Dedifferentiated amniotic fluid mesenchymal stem cell (primary cell): ENCODE measurements around the gene TMC1.

Source experiments
- DNase-seq: peaks from one replicate; pipeline ENCODE4 v3.0.0-alpha.2; 2016; ENCODE audit errors: extremely low spot score

TMC1 gene

DNA sequence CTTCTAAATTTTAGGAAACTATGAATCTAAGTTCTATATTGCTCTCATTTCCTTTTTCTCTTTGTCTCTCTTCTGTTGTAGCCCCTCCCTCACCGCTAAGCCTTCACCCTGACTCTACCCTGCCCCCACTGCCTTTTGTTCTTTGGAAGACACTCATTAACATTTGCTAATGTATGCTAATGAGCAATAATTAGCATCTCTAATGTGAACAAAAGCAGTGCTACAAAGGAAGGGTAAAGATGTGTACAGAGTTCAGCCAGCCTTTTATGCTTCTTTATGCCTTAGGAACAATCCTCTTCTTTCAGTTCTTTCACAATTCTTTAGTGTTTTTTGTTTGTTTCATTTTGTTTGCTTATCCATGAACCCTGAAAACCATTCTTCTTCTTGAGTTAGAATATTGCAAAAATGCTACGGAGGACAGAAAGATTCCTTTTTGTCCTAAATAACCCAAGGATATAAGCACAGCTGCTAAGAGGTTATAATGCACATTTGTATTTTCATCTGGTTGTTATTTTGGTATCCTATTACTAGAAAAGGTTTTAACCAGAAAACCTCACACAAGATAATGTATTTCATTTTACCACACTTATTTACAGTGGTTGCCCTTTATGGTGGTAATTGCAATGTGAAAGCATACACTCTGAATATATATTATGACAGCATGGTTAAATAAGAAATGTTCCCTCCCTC, 159.3 kb downstream of the TMC1 start:
- no peak for DNase-seq

DNA sequence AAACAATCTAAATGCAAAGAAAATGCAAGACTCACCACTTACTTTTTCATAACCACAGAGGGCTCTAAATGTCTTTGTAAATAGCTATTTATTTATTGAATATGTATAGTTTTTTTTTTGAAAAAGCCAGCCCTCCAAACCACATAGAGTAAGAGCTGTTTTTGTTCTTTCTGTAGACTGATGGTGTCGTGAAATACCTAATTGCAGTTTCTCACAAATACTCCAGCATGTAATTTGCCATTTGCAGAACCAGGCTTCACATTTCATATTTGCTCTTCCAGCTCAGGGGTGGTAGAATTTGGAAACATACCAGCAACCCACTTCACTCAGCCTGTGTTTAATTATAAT, 159.8 kb downstream of the TMC1 start:
- no peak for DNase-seq

DNA sequence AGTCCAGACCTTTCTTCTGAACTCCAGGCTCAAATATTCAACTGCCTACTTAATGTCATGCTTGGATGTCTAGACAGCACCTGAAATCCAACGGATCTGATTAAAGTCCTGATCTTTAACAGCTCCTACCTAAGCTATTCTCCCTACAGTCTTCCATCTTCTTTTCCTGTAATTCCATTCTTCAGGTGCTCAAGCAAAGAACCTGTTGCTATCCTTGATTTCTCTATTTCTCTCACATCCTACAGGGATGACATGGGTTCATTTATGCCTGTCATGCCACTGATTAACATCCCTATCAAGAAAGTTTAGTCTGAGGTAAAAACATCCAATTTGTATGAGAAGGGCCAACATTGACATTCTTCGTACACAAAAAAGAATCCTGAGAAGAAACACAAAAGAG, 163.2 kb downstream of the TMC1 start:
- DNase-seq: no peak

DNA sequence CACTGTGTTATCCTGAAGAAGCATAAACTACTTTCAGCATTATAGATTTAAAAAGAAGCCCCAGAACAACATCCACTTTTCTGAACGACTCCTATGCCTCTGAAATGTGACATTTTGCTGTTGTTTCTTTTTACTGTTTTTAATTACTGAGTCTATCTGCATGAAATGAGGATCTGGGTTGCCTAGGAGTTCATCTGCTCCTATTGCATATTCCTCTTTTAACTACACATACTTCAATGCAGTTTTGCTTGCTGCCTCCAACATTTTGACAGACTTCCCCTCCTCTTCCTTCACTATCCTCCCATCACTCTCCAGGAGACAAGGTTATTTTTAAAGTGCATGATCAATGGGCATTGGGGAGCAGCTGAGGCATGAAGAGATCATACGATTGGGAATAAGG, 164.5 kb downstream of the TMC1 start:
- no peak for DNase-seq

DNA sequence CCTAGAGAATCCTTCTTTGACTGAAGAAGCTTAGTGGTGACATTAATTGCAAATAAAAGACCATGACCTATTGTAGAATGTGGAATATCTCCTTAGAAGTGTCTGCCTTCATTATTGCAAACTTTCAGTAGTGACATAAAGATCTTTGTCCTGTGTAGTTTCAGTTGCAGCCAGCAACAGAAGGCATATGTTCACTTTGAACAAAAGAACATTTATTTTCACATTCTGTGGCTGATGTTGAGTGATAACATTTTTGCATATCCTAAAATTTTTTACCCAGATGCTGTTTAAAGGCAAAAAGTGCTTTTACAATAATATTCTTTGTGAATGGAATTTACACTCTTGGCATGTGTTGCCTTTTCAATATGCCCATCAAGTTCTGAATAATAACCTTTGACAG, 165.9 kb downstream of the TMC1 start:
- DNase-seq: no peak

DNA sequence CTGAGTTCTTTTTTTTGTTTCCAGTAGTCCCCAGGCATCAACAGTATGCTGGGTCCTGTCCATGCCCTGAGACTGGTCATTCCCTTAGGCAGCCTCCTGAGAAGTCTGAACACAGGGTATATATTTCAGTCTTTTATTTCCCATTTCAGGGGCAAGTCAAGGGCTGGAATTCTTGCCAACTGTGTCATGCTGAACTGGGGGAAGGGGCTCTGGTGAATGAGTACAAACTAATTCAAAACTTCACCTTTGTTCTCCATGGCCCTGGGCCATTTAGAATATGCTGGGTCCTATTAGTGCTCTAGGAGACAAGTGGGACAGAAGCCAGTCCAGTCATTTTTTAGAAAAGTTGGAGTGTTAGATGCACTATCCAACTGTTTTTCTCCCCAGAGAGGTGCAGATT, 170.3 kb downstream of the TMC1 start:
- no peak for DNase-seq

DNA sequence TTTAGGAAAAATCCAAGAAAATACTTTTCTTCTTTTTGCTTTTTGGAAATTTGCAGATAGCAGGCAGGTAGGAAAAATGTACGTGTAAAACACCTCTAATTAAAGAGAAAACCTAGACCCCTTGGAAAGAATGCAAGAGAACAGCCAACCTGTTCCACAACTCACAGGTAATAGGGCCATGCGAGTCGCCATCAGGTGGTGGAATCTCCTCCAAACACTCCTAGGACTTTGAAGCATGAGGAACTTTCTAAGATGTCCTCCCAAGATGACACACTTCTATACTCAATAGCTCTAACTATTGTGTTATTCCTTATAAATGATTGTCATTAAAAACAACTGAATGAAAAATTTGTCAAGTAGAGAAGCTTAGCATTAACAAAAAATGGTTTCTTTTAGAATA, 174.0 kb downstream of the TMC1 start:
- DNase-seq: no peak

DNA sequence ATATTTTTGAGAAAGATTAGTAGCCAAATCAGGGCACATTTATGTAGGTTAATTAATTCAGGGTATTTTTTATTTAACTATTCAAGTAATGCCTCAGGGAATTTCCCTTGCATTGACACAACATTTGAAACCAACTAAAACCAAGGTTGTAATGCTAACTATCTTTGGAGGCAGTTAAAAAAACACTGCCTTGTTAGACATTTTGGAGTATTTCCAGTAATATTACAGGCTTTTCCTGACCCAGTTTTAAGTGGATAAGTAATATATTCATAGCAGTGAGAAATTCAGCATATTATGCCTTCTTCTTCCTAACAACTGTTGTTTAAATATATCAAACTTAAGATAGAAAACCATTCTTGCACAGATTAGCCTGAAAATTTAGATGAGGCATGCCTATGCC, 175.1 kb downstream of the TMC1 start:
- DNase-seq: no peak

DNA sequence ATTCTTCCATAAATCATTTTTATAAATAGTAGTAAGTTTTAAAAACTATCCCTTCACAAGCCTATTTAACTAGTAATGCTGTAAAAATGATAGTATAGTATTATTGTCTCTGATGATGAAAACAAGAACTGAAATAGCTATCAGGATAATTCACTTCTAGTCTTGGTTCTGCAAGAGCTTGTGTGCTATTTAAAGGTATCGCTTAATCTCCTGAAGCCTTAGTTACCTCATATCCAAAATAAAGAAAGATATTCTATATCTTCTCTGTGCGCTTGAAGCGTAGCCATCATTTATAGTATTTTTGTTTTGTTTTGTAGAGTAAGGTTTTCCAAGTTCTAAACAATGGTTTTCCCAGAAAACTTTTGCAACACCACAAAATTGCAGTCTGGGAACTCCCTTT, 180.1 kb downstream of the TMC1 start:
- no peak for DNase-seq

DNA sequence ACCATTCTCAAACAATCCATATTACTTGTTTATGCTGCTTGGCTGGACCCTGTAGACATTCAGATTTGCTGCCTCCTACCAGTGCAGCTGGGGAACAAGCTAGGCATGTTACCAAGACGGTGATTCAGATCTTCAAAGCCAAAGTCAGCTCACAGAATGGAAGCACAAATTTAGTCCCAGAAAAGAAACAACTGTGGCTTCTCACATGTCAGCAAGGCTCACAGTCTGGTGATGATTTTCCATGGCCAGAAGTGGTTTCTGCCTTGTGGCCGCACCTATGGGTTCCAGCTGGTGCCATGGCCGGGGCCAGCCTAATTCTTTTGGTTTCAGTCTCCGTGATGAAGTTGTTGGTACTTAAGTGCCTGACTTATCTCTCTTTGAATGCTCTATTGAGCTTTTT, 182.2 kb downstream of the TMC1 start:
- DNase-seq: no peak

DNA sequence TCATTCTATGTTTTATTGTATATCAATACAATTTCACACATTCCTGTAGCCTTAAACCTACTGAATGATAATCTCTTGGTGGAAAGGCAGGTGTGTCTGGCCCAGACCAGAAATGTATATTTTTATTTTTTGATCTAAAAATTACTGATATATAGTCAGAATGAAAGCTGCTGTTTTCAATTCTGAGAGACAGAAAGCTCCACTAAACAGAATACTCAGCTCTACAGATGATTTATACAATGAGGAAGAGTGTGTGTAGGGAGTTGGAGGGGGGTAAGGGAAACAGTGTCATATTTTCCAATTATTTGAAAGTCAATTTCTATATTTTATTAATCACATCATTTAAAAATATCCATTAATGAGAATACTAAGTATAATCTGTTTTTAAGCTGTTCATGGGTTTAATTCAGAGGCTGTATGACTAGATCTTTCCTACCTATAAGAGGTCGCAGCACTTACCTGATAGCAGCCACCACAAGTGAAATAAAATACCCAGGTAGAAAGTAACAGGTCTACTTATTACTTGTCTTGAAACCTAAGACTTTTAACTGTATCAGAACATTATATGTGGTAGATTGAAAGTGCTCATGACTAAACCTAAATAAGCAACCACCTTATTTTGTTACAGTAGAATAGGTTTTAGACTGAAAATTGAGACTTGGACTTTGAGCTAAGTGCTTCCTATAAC, 183.4 kb downstream of the TMC1 start:
- DNase-seq: no peak

DNA sequence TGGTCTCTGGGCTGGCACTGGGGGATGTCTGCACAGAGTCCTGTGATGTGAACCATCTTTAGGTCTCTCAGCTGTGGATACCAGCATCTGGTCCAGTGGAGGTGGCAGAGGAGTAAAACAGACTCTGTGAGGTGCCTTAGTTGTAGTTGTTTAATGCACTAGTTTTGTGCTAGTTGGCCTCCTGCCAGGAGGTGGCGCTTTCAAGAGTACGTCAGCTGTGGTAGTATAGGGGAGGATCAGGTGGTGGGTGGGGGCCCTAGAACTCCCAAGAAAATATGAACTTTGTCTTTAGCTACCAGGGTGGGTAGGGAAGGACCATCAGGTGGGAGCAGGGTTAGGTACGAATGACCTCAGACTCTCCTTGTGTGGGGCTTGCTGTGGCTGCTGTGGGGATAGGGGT, 197.1 kb downstream of the TMC1 start:
- DNase-seq: no peak

DNA sequence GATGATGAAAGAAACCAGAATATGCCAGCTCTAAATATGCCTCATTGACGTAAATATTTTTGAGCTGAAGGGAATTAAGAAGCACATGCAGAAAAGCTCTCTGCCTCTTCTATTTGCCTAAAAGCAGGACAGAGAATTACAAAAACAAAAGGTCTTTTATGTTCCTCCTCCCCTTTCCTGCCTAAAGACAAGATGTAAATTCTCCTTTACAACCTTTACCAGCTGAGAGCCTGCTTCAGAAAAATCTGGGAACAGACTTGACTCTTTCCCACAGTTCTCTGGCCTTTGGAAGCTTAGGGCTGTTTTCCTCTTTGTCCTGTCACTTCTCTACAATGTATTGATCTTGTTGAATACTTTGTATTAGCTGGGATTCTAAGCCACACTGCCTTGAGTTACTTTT, 199.7 kb downstream of the TMC1 start:
- DNase-seq: no peak

DNA sequence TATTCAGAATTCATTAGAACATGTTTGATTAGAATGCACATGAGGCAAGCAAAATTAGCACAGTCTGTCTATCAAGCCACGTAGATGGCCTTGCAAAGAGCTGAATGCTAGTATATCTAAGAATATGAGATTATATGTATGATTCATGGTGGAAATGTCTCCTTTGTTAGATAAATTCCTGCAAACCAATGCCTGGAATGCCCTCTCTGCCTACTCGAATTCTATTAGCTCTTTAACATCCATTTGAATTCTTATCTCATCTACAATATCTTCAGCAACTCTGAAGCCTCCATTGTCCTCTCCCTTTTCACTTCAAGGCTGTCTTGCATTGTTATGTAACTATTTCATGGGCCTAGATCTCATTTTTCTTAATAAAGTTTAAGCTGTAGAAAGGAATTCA, 205.5 kb downstream of the TMC1 start:
- DNase-seq: no peak

DNA sequence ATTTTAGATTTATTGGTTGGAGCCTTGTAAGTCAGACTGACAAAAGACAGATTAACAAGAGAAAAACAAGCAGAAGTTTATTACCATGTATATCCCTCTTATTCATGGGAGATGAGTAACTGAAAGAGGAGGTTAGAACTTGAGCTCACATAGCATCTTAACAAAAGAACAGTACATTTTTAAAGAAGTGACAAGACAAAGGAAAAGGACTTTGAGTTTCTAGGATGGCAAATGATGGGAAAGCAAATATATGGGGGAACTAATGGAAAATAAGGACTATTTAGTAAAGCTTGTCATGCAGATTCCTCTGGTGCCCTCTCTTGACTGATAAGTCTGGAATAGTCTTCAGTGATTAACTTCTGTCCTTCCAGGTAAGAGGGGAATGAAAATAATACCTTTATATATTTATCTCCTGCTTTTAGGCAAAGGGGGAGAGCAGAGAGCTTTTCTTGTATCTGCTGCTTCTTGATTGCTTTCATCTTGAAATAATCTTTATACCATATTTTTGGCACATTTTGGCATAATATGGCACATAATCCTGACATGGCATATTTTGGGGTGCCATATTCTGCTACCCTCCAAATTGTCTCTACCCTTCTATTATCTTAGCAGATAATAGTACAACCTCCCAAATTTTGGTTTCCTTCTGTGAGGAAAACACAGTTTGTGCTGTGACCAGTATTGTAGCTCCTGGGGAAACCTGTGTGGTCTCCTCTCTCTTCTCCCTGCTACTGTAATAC, 206.8 kb downstream of the TMC1 start:
- no peak for DNase-seq

DNA sequence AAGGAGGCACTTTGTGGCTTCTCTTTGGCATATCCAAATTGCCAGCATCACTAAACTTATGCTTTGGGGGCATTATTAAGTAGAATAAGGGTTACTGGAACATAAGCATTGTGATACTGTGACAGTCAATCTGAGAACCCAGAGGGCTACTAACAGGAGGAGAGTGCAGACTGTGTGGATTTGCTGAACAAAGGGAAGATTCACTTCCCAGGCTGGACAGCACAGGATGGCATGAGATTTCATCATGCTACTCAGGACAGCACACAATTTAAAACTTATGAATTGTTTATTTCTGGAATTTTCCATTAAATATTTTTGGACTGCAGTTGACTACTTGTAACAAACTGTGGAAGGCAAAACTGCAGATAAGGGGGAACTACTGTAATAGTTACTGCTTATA, 212.5 kb downstream of the TMC1 start:
- DNase-seq: peak; percentile 85

DNA sequence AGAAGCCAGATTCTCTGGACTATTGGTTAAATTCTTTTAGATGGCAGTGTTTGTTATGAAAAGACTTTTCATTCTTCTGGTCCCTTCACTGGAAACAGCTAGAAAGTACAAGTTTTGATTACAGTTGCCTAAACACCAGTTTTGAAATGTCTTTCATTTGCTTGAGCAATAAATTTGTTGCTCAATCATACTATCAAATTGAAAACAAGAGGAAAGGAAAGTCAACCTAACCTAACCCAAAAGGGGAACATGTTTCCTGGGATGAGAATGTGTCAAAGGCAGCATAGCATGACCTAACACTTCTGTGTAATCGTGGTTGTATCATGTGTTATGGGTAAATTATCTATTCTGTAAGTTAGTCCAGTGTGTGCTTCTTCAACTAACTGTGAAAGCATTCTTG, 213.2 kb downstream of the TMC1 start:
- no peak for DNase-seq

DNA sequence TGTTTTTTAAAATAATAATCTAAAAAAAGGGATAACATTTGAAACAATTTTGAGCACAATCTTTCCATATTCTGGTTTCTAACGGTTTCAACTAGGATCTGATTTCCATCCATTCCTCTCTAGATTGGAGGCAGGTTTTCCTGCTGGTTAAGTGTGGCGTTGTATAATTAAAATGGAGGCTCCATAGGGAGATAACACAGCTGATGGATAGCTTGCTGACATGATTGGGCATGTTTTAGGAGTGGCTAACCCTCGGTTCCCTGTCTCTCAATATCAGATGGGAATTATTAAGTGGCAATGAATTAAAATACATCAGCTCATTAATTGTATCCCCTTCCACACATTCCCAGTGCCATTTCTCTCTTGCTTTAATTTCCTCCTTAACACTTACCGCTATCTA, 222.4 kb downstream of the TMC1 start:
- DNase-seq: no peak

DNA sequence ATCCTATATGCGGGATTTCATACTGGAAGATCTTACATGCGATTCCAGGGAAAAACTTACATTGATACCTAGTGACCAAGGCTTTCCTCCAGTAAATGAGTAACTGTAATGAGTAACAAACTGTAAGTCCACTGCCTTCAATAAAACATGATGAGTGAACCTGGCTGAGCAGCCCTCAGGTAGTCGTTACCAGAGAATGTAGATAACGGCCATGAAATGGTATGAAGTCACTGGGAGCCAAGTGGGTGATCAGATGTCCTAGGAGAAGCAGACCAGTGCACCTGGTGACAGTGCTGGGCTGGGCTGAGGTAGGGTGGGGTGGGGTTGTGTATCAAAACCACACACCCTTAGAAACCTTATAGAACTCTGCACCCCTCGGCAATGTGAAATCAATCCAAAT, 227.9 kb downstream of the TMC1 start:
- no peak for DNase-seq

DNA sequence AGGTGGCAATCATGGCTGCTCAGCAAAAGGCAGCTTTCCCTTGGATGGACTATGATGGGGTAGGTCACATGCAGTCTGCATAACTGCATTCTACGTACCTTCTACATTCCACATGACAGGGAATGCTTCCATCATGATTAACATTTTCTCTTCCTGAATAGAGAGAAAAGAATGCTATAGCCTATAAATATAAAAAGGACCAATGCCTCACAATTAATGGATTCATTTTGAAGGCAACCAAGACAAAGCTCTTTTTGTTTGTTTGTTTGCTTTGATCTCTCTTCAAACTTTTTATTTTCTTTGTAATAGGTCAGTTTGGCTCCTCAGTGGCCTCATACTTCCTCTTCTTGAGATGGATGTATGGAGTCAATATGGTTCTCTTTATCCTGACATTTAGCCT, 230.1 kb downstream of the TMC1 start:
- DNase-seq: no peak

DNA sequence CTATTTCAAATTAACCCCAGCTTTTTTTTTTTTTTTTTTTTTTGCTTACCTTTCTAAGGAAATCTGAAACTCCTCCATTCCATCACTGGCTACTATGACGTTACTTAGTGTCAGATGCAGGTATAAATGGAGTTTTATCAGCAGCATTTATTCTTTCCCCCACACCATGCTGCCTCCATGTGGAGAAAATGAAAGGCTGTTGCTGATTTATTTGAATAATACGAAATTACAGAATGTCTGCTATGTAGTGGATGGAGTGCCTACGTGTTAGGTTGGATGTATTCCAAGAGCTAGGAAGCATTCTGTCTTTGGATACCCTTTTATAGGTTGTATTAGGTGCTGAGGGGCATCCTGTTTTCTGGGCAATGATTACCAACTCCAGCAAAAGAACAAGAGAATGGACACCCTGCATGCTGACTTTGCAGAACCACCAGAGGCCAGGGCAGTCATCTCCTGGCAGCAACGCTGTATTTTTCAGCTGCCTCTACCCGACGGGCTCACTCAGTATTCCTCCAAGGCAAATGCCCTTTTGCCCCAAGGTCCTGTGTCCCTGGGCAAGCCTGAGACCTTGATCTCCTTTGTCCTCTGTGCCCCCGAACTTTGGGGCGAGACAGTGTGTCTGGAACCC, 232.0 kb downstream of the TMC1 start:
- DNase-seq: peak; percentile 35

DNA sequence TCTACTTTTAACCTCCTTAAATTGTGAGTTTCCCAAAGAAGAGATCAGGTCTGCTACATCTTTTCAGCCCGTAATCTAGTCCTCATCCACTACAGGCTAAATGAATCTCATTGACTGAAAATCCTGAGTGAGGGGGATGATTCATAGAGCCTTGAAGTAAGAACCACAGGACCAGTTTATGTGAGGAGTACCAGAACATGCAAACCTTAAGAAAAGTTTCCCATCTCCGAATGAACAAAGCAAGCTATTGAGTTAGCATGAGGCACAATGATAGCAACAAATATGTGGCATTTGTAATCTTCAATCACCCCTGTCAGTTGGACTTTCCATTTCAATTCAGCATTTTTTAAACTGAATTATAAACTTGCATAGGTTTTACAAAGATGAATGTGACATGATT, 234.4 kb downstream of the TMC1 start:
- DNase-seq: no peak

DNA sequence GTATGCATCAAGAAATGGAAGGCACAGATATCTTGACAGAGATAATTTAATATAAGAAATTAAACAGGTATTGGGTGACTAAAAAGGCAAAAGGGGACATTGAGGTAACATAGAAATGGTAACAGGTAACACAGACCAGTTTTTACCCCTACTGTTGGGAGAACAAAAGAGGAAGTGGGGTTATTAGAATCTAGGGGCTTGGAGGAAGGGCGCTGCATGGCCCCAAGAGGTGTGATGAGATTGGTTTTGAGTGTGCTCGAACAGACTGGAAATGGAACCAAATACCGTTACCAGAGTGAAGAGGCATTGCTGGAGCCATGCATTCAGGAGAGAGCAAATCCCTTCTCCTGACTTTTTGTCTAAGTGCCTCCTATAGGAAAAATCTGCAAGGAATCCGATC, 237.5 kb downstream of the TMC1 start:
- no peak for DNase-seq
